Ishikawa (cell line): ENCODE data around the gene KCNQ5.

Experiments
- CEBPB ChIP-seq: IDR thresholded peaks from 2 replicates; pipeline ENCODE4 v1.6.1; 2012
- CREB1 ChIP-seq: IDR thresholded peaks from 2 replicates; pipeline ENCODE4 v1.6.1; 2012; ENCODE audit warnings: low read depth
- EGR1 ChIP-seq: IDR thresholded peaks from 2 replicates; pipeline ENCODE4 v1.6.1; 2012
- EP300 ChIP-seq: IDR thresholded peaks from 2 replicates; pipeline ENCODE4 v1.6.1; 2012; ENCODE audit warnings: borderline replicate concordance
- FOXM1 ChIP-seq: IDR thresholded peaks from 2 replicates; pipeline ENCODE4 v1.6.1; 2012; ENCODE audit warnings: low read depth, borderline replicate concordance
- MAX ChIP-seq: IDR thresholded peaks from 2 replicates; pipeline ENCODE4 v1.6.1; 2012
- NFIC ChIP-seq: IDR thresholded peaks from 2 replicates; pipeline ENCODE4 v1.6.1; 2012
- RAD21 ChIP-seq: IDR thresholded peaks from 2 replicates; pipeline ENCODE4 v1.6.1; 2012; ENCODE audit warnings: low read depth
- REST ChIP-seq: IDR thresholded peaks from 2 replicates; pipeline ENCODE4 v1.6.1; 2012; ENCODE audit warnings: low read depth, mild to moderate bottlenecking
- TAF1 ChIP-seq: IDR thresholded peaks from 2 replicates; pipeline ENCODE4 v1.6.1; 2012; ENCODE audit warnings: low read depth, mild to moderate bottlenecking
- TCF12 ChIP-seq: IDR thresholded peaks from 2 replicates; pipeline ENCODE4 v1.6.1; 2012; ENCODE audit warnings: low read depth
- TEAD4 ChIP-seq: IDR thresholded peaks from 2 replicates; pipeline ENCODE4 v1.6.1; 2012
- USF1 ChIP-seq: IDR thresholded peaks from 2 replicates; pipeline ENCODE4 v1.6.1; 2012
- YY1 ChIP-seq: IDR thresholded peaks from 2 replicates; pipeline ENCODE4 v1.6.1; 2012; ENCODE audit warnings: low read depth
- ZBTB7A ChIP-seq: IDR thresholded peaks from 2 replicates; pipeline ENCODE4 v1.6.1; 2012; ENCODE audit warnings: low read depth

The KCNQ5 gene

GRCh38 chr6:72741083-72741482, 119.2 kb downstream of the KCNQ5 start:
- TF ChIP-seq NFIC (no peak), USF1 (no peak), MAX (no peak), TAF1 (no peak), ZBTB7A (no peak), RAD21 (no peak), FOXM1 (no peak), CEBPB (no peak), REST (no peak), CREB1 (no peak), EGR1 (no peak), EP300 (no peak), TCF12 (no peak), TEAD4 (no peak), YY1 (no peak)

GRCh38 chr6:72742001-72742673, 120.3 kb downstream of the KCNQ5 start:
- TF ChIP-seq TCF12 (no peak), ZBTB7A (no peak), EP300 (no peak), FOXM1 (no peak), RAD21 (no peak), NFIC (no peak)

- TF ChIP-seq TAF1 (no peak), TEAD4 (no peak), REST (no peak), CEBPB (no peak), ZBTB7A (no peak), EGR1 (no peak), TCF12 (no peak), NFIC (no peak), RAD21 (no peak), FOXM1 (no peak), USF1 (no peak), YY1 (no peak)
Measured at GRCh38 chr6:72746276-72746675, 124.4 kb downstream of the KCNQ5 start.

GRCh38 chr6:72748759-72749158, 126.9 kb downstream of the KCNQ5 start:
- no peak for TF ChIP-seq EP300
- no peak for TF ChIP-seq ZBTB7A
- no peak for TF ChIP-seq MAX
- no peak for TF ChIP-seq TCF12
- no peak for TF ChIP-seq YY1
- TF ChIP-seq FOXM1 = no peak
- no peak for TF ChIP-seq TEAD4
- no peak for TF ChIP-seq REST
- no peak for TF ChIP-seq NFIC
- TF ChIP-seq CREB1 = no peak

- TF ChIP-seq TEAD4 (no peak), FOXM1 (no peak), EP300 (no peak), CREB1 (no peak), CEBPB (no peak), NFIC (no peak), TCF12 (no peak), EGR1 (no peak), RAD21 (no peak)
Measured at GRCh38 chr6:72755752-72756151, 133.9 kb downstream of the KCNQ5 start.
